GM12875 (cell line): Measurements from ENCODE around the gene SHLD2.
"Not testable (repeated sequence)": the region's sequence is repeated elsewhere in the genome, so short reads cannot be mapped to it uniquely, and the experiment has no call there.

Experiments
- H3K4me3 ChIP-seq: one replicate; pipeline ENCODE4 v1.5.1; 2011; ENCODE audit warnings: low read depth, low read length, control low read depth

SHLD2 gene

GRCh38 chr10:87191841-87192240 lies 96.8 kb downstream of the SHLD2 start:
- not testable (repeated sequence) for H3K4me3 ChIP-seq

- H3K4me3 ChIP-seq: not testable (repeated sequence)
These were observed 105.9 kb downstream of the SHLD2 start for GRCh38 chr10:87200924-87201323.

GRCh38 chr10:87204801-87205200 lies 109.8 kb downstream of the SHLD2 start:
- H3K4me3 ChIP-seq: not testable (repeated sequence)

GRCh38 chr10:87206922-87207321 lies 111.9 kb downstream of the SHLD2 start:
- H3K4me3 ChIP-seq: not testable (repeated sequence)

- not testable (repeated sequence) for H3K4me3 ChIP-seq
These were observed 115.3 kb downstream of the SHLD2 start for GRCh38 chr10:87210309-87210708.

- not testable (repeated sequence) for H3K4me3 ChIP-seq
These were observed 116.8 kb downstream of the SHLD2 start for GRCh38 chr10:87211848-87212247.

GRCh38 chr10:87213150-87213765 lies 118.3 kb downstream of the SHLD2 start:
- H3K4me3 ChIP-seq: not testable (repeated sequence)

GRCh38 chr10:87213806-87214205 lies 118.8 kb downstream of the SHLD2 start:
- H3K4me3 ChIP-seq: not testable (repeated sequence)

- H3K4me3 ChIP-seq: not testable (repeated sequence)
These were observed 121.1 kb downstream of the SHLD2 start for GRCh38 chr10:87216120-87216519.

GRCh38 chr10:87219370-87219769 lies 124.4 kb downstream of the SHLD2 start:
- H3K4me3 ChIP-seq: not testable (repeated sequence)

- H3K4me3 ChIP-seq: not testable (repeated sequence)
These were observed 127.8 kb downstream of the SHLD2 start for GRCh38 chr10:87222789-87223188.

GRCh38 chr10:87225148-87225547 lies 130.1 kb downstream of the SHLD2 start, which contains the start of gene NUTM2A:
Gene NUTM2A, plus strand, starts transcription at chr10:87225448. Its CDS starts 383 bp downstream, at chr10:87225831.
- H3K4me3 ChIP-seq: not testable (repeated sequence)

- not testable (repeated sequence) for H3K4me3 ChIP-seq
These were observed 133.2 kb downstream of the SHLD2 start for GRCh38 chr10:87228247-87228646.

- not testable (repeated sequence) for H3K4me3 ChIP-seq
These were observed 134.2 kb downstream of the SHLD2 start for GRCh38 chr10:87229211-87229610.

- H3K4me3 ChIP-seq: not testable (repeated sequence)
These were observed 139.8 kb downstream of the SHLD2 start for GRCh38 chr10:87234854-87235253.

GRCh38 chr10:87237244-87237643 lies 142.2 kb downstream of the SHLD2 start:
- H3K4me3 ChIP-seq: not testable (repeated sequence)

GRCh38 chr10:87239346-87239808 lies 144.4 kb downstream of the SHLD2 start:
- not testable (repeated sequence) for H3K4me3 ChIP-seq
